Endothelial cell of umbilical vein (primary cell): ENCODE measurements around the gene DAND5. TPM values are rescaled to one million over a fixed set of nuclear protein-coding genes. Genes with fewer than 3 reads are reported as not detected.

Source experiments
- BruUV-seq: library from RNA; stranded (reverse); fragments of 400-500 nt; replicated peaks from 2 replicates; lab custom pipeline; 2021; lab: Mats Ljungman, UMichigan
- CTCF ChIA-PET: fragments of 300-600, 350-600 bp; sonication (Branson Sonifier 250); formaldehyde crosslinking; loops from one replicate; lab custom pipeline; 2021; ENCODE audit warnings: antibody characterized with exemption, inconsistent platforms; lab: Charles Lee
- POLR2A ChIA-PET: fragments of 300-600, 350-600 bp; sonication (Branson Sonifier 250); formaldehyde crosslinking; loops from one replicate; lab custom pipeline; 2021; ENCODE audit warnings: antibody characterized with exemption, inconsistent platforms; lab: Charles Lee
- DNase-seq: peaks from one replicate; pipeline ENCODE4 v3.0.0-alpha.2; 2011; ENCODE audit warnings: low read depth, low spot score
- FAIRE-seq: peaks from 2 replicates; lab custom pipeline; 2011; peaks lifted over from hg19 to GRCh38; lab: Jason Lieb, UNC
- H2AFZ ChIP-seq: 2 replicates; pipeline ENCODE4 v1.6.0; 2012; ENCODE audit warnings: low read depth, low read length, control low read depth, inconsistent platforms
- H3K27ac ChIP-seq: 2 replicates; pipeline ENCODE4 v1.5.1; 2011; ENCODE audit warnings: low read depth, mild to moderate bottlenecking, control low read depth, low read length, moderate library complexity; ENCODE audit not compliant: insufficient read depth
- H3K27me3 ChIP-seq, 2 experiments: 2 replicates each; pipeline versions ENCODE4 v1.6.0 to v1.6.1; 2011; ENCODE audit warnings: low read length in 2 of 2, mixed read lengths in 1 of 2; ENCODE audit not compliant: control insufficient read depth in 2 of 2, insufficient read depth in 2 of 2
- H3K36me3 ChIP-seq, 2 experiments: 2 replicates in 1 of 2; 3 replicates in 1 of 2; pipeline ENCODE4 v1.5.1; 2011; ENCODE audit warnings: low read length in 2 of 2, mild to moderate bottlenecking in 1 of 2, moderate library complexity in 1 of 2; ENCODE audit not compliant: control insufficient read depth in 2 of 2, insufficient read depth in 2 of 2; ENCODE audit errors: extremely low read depth in 1 of 2
- H3K4me1 ChIP-seq: 3 replicates; pipeline ENCODE4 v1.5.1; 2011; ENCODE audit warnings: mild to moderate bottlenecking, low read length; ENCODE audit not compliant: control insufficient read depth, insufficient read depth; ENCODE audit errors: extremely low read depth
- H3K4me2 ChIP-seq: 2 replicates; pipeline ENCODE4 v1.6.1; 2011; ENCODE audit warnings: low read length, control low read depth, mixed read lengths; ENCODE audit not compliant: insufficient read depth
- H3K4me3 ChIP-seq, 3 experiments: fragments of 200-600 bp in 1 of 3; sonication (generic), shearing (Covaris generic) in 1 of 3; replicated peaks in 1 of 3; 2 replicates each; pipeline ENCODE4 v1.5.1; 2011 to 2016; ENCODE audit warnings: control low read depth in 3 of 3, low read length in 3 of 3, mild to moderate bottlenecking in 2 of 3, inconsistent platforms in 1 of 3, low read depth in 1 of 3, moderate library complexity in 1 of 3; ENCODE audit not compliant: insufficient read depth in 1 of 3
- H3K79me2 ChIP-seq: 2 replicates; pipeline ENCODE4 v1.6.0; 2012; ENCODE audit warnings: low read length, inconsistent platforms; ENCODE audit not compliant: control insufficient read depth, insufficient read depth
- H3K9ac ChIP-seq: replicated peaks from 2 replicates; pipeline ENCODE3; 2011; ENCODE audit warnings: low read length, control low read depth; ENCODE audit not compliant: insufficient read depth; ENCODE audit errors: extremely low read depth
- H3K9me1 ChIP-seq: replicated peaks from 3 replicates; pipeline ENCODE4 v1.6.0; 2011; ENCODE audit warnings: mild to moderate bottlenecking, low read length; ENCODE audit not compliant: control insufficient read depth, insufficient read depth; ENCODE audit errors: extremely low read depth
- H3K9me3 ChIP-seq: replicated peaks from 2 replicates; pipeline ENCODE4 v1.5.1; 2012; ENCODE audit warnings: low read length, inconsistent platforms; ENCODE audit not compliant: control insufficient read depth, insufficient read depth
- H4K20me1 ChIP-seq: replicated peaks from 2 replicates; pipeline ENCODE3; 2011; ENCODE audit warnings: mild to moderate bottlenecking, low read length; ENCODE audit not compliant: control insufficient read depth, insufficient read depth; ENCODE audit errors: extremely low read depth
- CTCF ChIP-seq, 2 donors: IDR thresholded peaks; 1 replicate in 1 of 2; 2 replicates in 1 of 2; pipeline ENCODE4 v1.5.1; 2011; ENCODE audit warnings: low read length in 2 of 2, mild to moderate bottlenecking in 2 of 2, moderate library complexity in 2 of 2, control low read depth in 1 of 2, inconsistent platforms in 1 of 2, low read depth in 1 of 2; ENCODE audit not compliant: insufficient read depth in 1 of 2; ENCODE audit errors: extremely low read depth in 1 of 2
- EZH2 ChIP-seq: IDR thresholded peaks from 2 replicates; pipeline ENCODE4 v1.6.1; 2012; ENCODE audit warnings: borderline replicate concordance, low read depth, mild to moderate bottlenecking, moderate library complexity, low read length, inconsistent platforms; ENCODE audit not compliant: severe bottlenecking
- FOS ChIP-seq: IDR thresholded peaks from 2 replicates; pipeline ENCODE4 v1.6.1; 2011; ENCODE audit warnings: mild to moderate bottlenecking, low read length, moderate library complexity, borderline replicate concordance; ENCODE audit not compliant: insufficient read depth
- GATA2 ChIP-seq: IDR thresholded peaks from 2 replicates; pipeline ENCODE4 v1.7.0; 2011; ENCODE audit warnings: low read depth, mild to moderate bottlenecking, moderate library complexity, mixed read lengths, low read length; ENCODE audit not compliant: insufficient read length, insufficient read depth
- JUN ChIP-seq: IDR thresholded peaks from 2 replicates; pipeline ENCODE4 v1.6.1; 2011; ENCODE audit warnings: borderline replicate concordance, low read depth; ENCODE audit not compliant: insufficient read length, insufficient read depth
- MAX ChIP-seq: IDR thresholded peaks from 2 replicates; pipeline ENCODE4 v1.6.1; 2011; ENCODE audit not compliant: insufficient read depth, insufficient read length
- MYC ChIP-seq: IDR thresholded peaks from one replicate; pipeline ENCODE4 v1.6.1; 2011; ENCODE audit warnings: mild to moderate bottlenecking, low read depth, low read length
- POLR2A ChIP-seq: IDR thresholded peaks from 2 replicates; pipeline ENCODE4 v1.6.1; 2012; ENCODE audit warnings: low read depth, mild to moderate bottlenecking, control low read depth, low read length
- POLR2AphosphoS5 ChIP-seq: IDR thresholded peaks from 2 replicates; pipeline ENCODE4 v1.6.1; 2012; ENCODE audit warnings: low read depth, mild to moderate bottlenecking, control low read depth, low read length, moderate library complexity; ENCODE audit not compliant: insufficient read depth
- dilution Hi-C: fragments of 300-500 bp; cut with MboI; formaldehyde crosslinking; loops from one replicate; pipeline ENCODE4 v1.15.0; 2019; ENCODE audit warnings: low sequenced_read_pairs; ENCODE audit not compliant: extremely low pct_ligation_motif_present
- intact Hi-C: fragments of 100-400 bp; cut with micrococcal nuclease; formaldehyde crosslinking; loops from one replicate; pipeline ENCODE4 v1.10.0; 2022
- polyA plus RNA-seq, 4 experiments: library from polyadenylated mRNA; depleted of rRNA in 3 of 4; stranded (reverse) in 3 of 4; unstranded in 1 of 4; fragments of >200 nt; gene quantifications; 2 replicates each; pipeline versions ENCODE4 v1.2.1 to v1.2.3, GENCODE V29; 2011 to 2012; ENCODE audit warnings: missing spikeins in 1 of 4
- total RNA-seq: library from RNA; stranded (reverse); gene quantifications from 2 replicates; pipeline ENCODE4 v1.2.3, GENCODE V29; 2021

Gene DAND5
- total and polyA plus RNA-seq, 2 donors (not counting 3 experiments of a cell fraction or from before 2014, with no cell fraction given): 0.06 to 0.20 TPM

GRCh38 chr19:12993562-12993961, 24.2 kb downstream of the DAND5 start:
- CTCF ChIA-PET: interaction anchor here (0.9 to 3.7 kb wide), 5 partner anchors 9 to 101 kb away, joined by 3 to 24 read pairs (median 4); no protein-coding TSS in a partner anchor
- Histone ChIP-seq H4K20me1 (no peaks in the 10 kb centered on the region), H3K27me3 (no peaks in the 10 kb centered on the region), H3K36me3 (no peaks in the 10 kb centered on the region), H3K9me1 (no peaks in the 10 kb centered on the region), H3K4me3 (no peak overlapping the region), H3K9ac (no peak overlapping the region), H3K4me2 (no peak overlapping the region), H3K27ac (no peak overlapping the region), H3K4me1 (peaks cover 5% of the 10 kb centered on the region), H3K79me2 (no peaks in the 10 kb centered on the region), H3K9me3 (no peaks in the 10 kb centered on the region), H2AFZ (no peak overlapping the region)
- TF ChIP-seq FOS (no peak), JUN (no peak), MYC (no peak), CTCF (IDR thresholded peaks at IDR 0.05; ENCODE audit: extremely low read depth in 1 of 2, insufficient read depth in 1 of 2, low read depth in 1 of 2, low read length in 2 of 2) (no peak), EZH2 (no peak), POLR2AphosphoS5 (no peak), GATA2 (no peak), POLR2A (no peak), MAX (no peak)
- POLR2A ChIA-PET: no interaction called here
- intact Hi-C loops: no loop called here
- no peak for DNase-seq
- dilution Hi-C loops: no loop called here
- no peak for FAIRE-seq
- no TSS peak for BruUV-seq
